Liver (tissue), 9 donors: ENCODE data around the gene HOXB2. TPM values are rescaled to one million over a fixed set of nuclear protein-coding genes. Genes with fewer than 3 reads are reported as not detected.

Experiments used
- DNase-seq: peaks from one replicate; pipeline ENCODE4 v3.0.0-alpha.2; 2017; ENCODE audit warnings: low spot score
- H3K27ac ChIP-seq, 2 donors: one replicate each; pipeline ENCODE4 v1.7.0; 2013; ENCODE audit warnings: inconsistent platforms in 2 of 2, low read length in 2 of 2, control low read depth in 1 of 2, low read depth in 1 of 2, mild to moderate bottlenecking in 1 of 2
- H3K27me3 ChIP-seq, 4 donors: one replicate each; pipeline versions ENCODE4 v1.6.1 to v1.7.0; 2013; ENCODE audit warnings: low read length in 3 of 4, inconsistent platforms in 1 of 4, mild to moderate bottlenecking in 1 of 4, moderate library complexity in 1 of 4; ENCODE audit not compliant: control insufficient read depth in 4 of 4, insufficient read depth in 4 of 4
- H3K36me3 ChIP-seq, 4 donors: one replicate each; pipeline versions ENCODE4 v1.6.1 to v1.7.0; 2013; ENCODE audit warnings: low read length in 3 of 4, mild to moderate bottlenecking in 3 of 4, low read depth in 1 of 4, moderate library complexity in 1 of 4; ENCODE audit not compliant: control insufficient read depth in 4 of 4, insufficient read depth in 3 of 4
- H3K4me1 ChIP-seq, 4 donors: one replicate each; pipeline versions ENCODE4 v1.6.1 to v1.7.0; 2013; ENCODE audit warnings: low read length in 3 of 4, mild to moderate bottlenecking in 3 of 4, moderate library complexity in 1 of 4; ENCODE audit not compliant: control insufficient read depth in 4 of 4, insufficient read depth in 4 of 4
- H3K4me3 ChIP-seq, 3 donors: one replicate each; pipeline versions ENCODE4 v1.6.1 to v1.7.0; 2013; ENCODE audit warnings: low read length in 3 of 3, control low read depth in 1 of 3, low read depth in 1 of 3, mild to moderate bottlenecking in 1 of 3
- H3K9ac ChIP-seq, 2 donors: one replicate each; pipeline ENCODE4 v1.7.0; 2013; ENCODE audit warnings: low read length in 2 of 2, mild to moderate bottlenecking in 2 of 2, moderate library complexity in 2 of 2, control low read depth in 1 of 2, low read depth in 1 of 2
- H3K9me3 ChIP-seq, 4 donors: one replicate each; pipeline versions ENCODE4 v1.6.1 to v1.7.0; 2013; ENCODE audit warnings: low read length in 3 of 4; ENCODE audit not compliant: control insufficient read depth in 4 of 4
- ATF3 ChIP-seq: IDR thresholded peaks from 2 replicates; pipeline ENCODE4 v1.6.1; 2016; ENCODE audit warnings: antibody characterized with exemption
- CTCF ChIP-seq: fragments of 150-350 bp; IDR thresholded peaks from 2 replicates; pipeline ENCODE4 v1.5.1; 2017; ENCODE audit warnings: improper control_type of control experiment, low read depth, low read length; ENCODE audit not compliant: missing input control
- FOXA1 ChIP-seq: IDR thresholded peaks from 2 replicates; pipeline ENCODE4 v1.6.1; 2016; ENCODE audit warnings: antibody characterized with exemption
- HNF4A ChIP-seq, 2 donors: conservative IDR thresholded peaks; 2 replicates each; pipeline ENCODE4 v1.6.1; 2016; ENCODE audit warnings: antibody characterized with exemption in 2 of 2, mild to moderate bottlenecking in 2 of 2
- HNF4G ChIP-seq: IDR thresholded peaks from 2 replicates; pipeline ENCODE4 v1.6.1; 2016; ENCODE audit warnings: antibody characterized with exemption
- JUND ChIP-seq, 2 donors: IDR thresholded peaks; 2 replicates each; pipeline ENCODE4 v1.6.1; 2016; ENCODE audit warnings: antibody characterized with exemption in 2 of 2
- MAX ChIP-seq: IDR thresholded peaks from 2 replicates; pipeline ENCODE4 v1.6.1; 2016; ENCODE audit warnings: antibody characterized with exemption
- NR2F2 ChIP-seq: IDR thresholded peaks from 2 replicates; pipeline ENCODE4 v1.6.1; 2016; ENCODE audit warnings: antibody characterized with exemption
- RAD21 ChIP-seq, 2 donors: IDR thresholded peaks; 2 replicates each; pipeline ENCODE4 v1.6.1; 2016; ENCODE audit warnings: antibody characterized with exemption in 2 of 2, mild to moderate bottlenecking in 2 of 2
- REST ChIP-seq: IDR thresholded peaks from 2 replicates; pipeline ENCODE4 v1.6.1; 2016; ENCODE audit warnings: antibody characterized with exemption, mild to moderate bottlenecking
- RXRA ChIP-seq, 2 donors: IDR thresholded peaks; 2 replicates each; pipeline ENCODE4 v1.6.1; 2017 to 2018; ENCODE audit warnings: antibody characterized with exemption in 2 of 2, mild to moderate bottlenecking in 1 of 2
- SP1 ChIP-seq: IDR thresholded peaks from 2 replicates; pipeline ENCODE4 v1.6.1; 2018; ENCODE audit warnings: antibody characterized with exemption, mild to moderate bottlenecking
- TAF1 ChIP-seq: conservative IDR thresholded peaks from 2 replicates; pipeline ENCODE4 v1.6.1; 2016; ENCODE audit warnings: antibody characterized with exemption, mild to moderate bottlenecking
- YY1 ChIP-seq: IDR thresholded peaks from 2 replicates; pipeline ENCODE4 v1.6.1; 2016; ENCODE audit warnings: antibody characterized with exemption, mild to moderate bottlenecking
- WGBS: extraction: QIAGEN DNeasy Blood & Tissue Kit; methylation state at CpG from one replicate; pipeline ENCODE4 v1.1.7; 2013; 5-methylcytosine and 5-hydroxymethylcytosine counted together
- polyA plus RNA-seq, 2 donors: library from polyadenylated mRNA; stranded (reverse) in 1 of 2; unstranded in 1 of 2; fragments of 200-250 nt in 1 of 2; fragments of >200 nt in 1 of 2; fragmentation: Nextera tagmentation in 1 of 2; extraction: Ambion mirVana in 1 of 2; gene quantifications; one replicate each; pipeline versions ENCODE4 v1.2.1 to v1.2.3, GENCODE V29; 2013 to 2015
- total RNA-seq, 2 donors: library from RNA; depleted of rRNA; stranded (reverse); fragments of >200 nt; gene quantifications; one replicate each; pipeline ENCODE4 v1.2.3, GENCODE V29; 2014
- donor health status: healthy.
- donor health status: healthy.
- donor health status: healthy.
- donor health status: healthy.
- donor health status: healthy.

HOXB2 gene
- total and polyA plus RNA-seq, 4 donors, result 0.67 to 2.5 (median 1.8) TPM

- H3K4me1 ChIP-seq, result peaks cover 0 to 3% (median 0%) of the 10 kb centered on the region in 4 donors
- H3K27ac ChIP-seq, result no peak overlapping the region
- WGBS, result 32% methylated on average over 8 of the region's 8 CpGs
- H3K9me3 ChIP-seq, result no peaks in the 10 kb centered on the region
- H3K27me3 ChIP-seq, result peaks cover 0 to 22% (median 9%) of the 10 kb centered on the region in 4 donors
- H3K36me3 ChIP-seq, result no peaks in the 10 kb centered on the region
- H3K4me3 ChIP-seq, result no peak overlapping the region
- no peak for DNase-seq
- H3K9ac ChIP-seq, result no peak overlapping the region
- TF ChIP-seq RXRA (IDR thresholded peaks at IDR 0.05) (no peak), MAX (no peak), RAD21 (IDR thresholded peaks at IDR 0.05) (no peak), HNF4A (conservative IDR thresholded peaks at IDR 0.05) (no peak), YY1 (no peak), ATF3 (no peak), TAF1 (no peak), HNF4G (no peak), REST (no peak)
Observed at GRCh38 chr17:48574505-48575065, 29.7 kb upstream of the HOXB2 start.

- Histone ChIP-seq H3K27me3 (peaks cover 0 to 31% (median 11%) of the 10 kb centered on the region in 4 donors), H3K9me3 (no peaks in the 10 kb centered on the region), H3K27ac (peak overlapping the region; percentile 15 to 59), H3K9ac (no peak overlapping the region), H3K4me1 (peaks cover 0 to 3% (median 0%) of the 10 kb centered on the region in 4 donors), H3K36me3 (no peaks in the 10 kb centered on the region), H3K4me3 (no peak overlapping the region)
- 52% methylated on average over 1 of the region's 1 CpG for WGBS
- DNase-seq, result no peak
- no peak for TF ChIP-seq YY1
- no peak for TF ChIP-seq HNF4G
- TF ChIP-seq CTCF, result no peak
- no peak for TF ChIP-seq REST
- no peak for TF ChIP-seq SP1
- no peak for TF ChIP-seq JUND (IDR thresholded peaks at IDR 0.05)
- TF ChIP-seq FOXA1, result no peak
- no peak for TF ChIP-seq ATF3
- no peak for TF ChIP-seq NR2F2
- TF ChIP-seq HNF4A (conservative IDR thresholded peaks at IDR 0.05), result no peak
- no peak for TF ChIP-seq MAX
- TF ChIP-seq TAF1, result no peak
Observed at GRCh38 chr17:48571826-48572417, 27.0 kb upstream of the HOXB2 start.
